Neural cell (in vitro differentiated cells): ENCODE results near the gene RASL11A. TPM values are rescaled to one million over a fixed set of nuclear protein-coding genes. Genes with fewer than 3 reads are reported as not detected.

Experiments used
- H2AFZ ChIP-seq: fragments of 200-600, 300-800 bp; sonication (generic), shearing (Covaris generic); 2 replicates; pipeline ENCODE4 v1.6.0; 2014; ENCODE audit warnings: low read depth, mild to moderate bottlenecking, antibody characterized with exemption, low read length, moderate library complexity
- H3F3A ChIP-seq: fragments of 200-600 bp; shearing (Covaris generic); 2 replicates; pipeline ENCODE4 v1.6.1; 2016; ENCODE audit warnings: mild to moderate bottlenecking, moderate library complexity, mixed read lengths, antibody characterized with exemption, low read length; ENCODE audit not compliant: insufficient read depth, poor library complexity, severe bottlenecking
- H3K27ac ChIP-seq: fragments of 200-600, 300-800 bp; sonication (generic), shearing (Covaris generic); 2 replicates; pipeline ENCODE4 v1.5.1; 2014; ENCODE audit warnings: mild to moderate bottlenecking, low read length, moderate library complexity
- H3K27me3 ChIP-seq: fragments of 300-800, 200-600 bp; sonication (generic), shearing (Covaris generic); 2 replicates; pipeline ENCODE4 v1.6.0; 2014; ENCODE audit warnings: mild to moderate bottlenecking, low read depth, low read length, moderate library complexity; ENCODE audit not compliant: insufficient read depth
- H3K36me3 ChIP-seq: fragments of 300-800, 200-600 bp; sonication (generic), shearing (Covaris generic); 2 replicates; pipeline ENCODE4 v1.5.1; 2014; ENCODE audit warnings: mild to moderate bottlenecking, antibody characterized with exemption, low read length, moderate library complexity; ENCODE audit not compliant: insufficient read depth
- H3K4me2 ChIP-seq: fragments of 300-800, 200-600 bp; sonication (generic), shearing (Covaris generic); 2 replicates; pipeline ENCODE4 v1.6.0; 2014; ENCODE audit warnings: mild to moderate bottlenecking, low read length
- H3K4me3 ChIP-seq: fragments of 300-800, 200-600 bp; sonication (generic), shearing (Covaris generic); 2 replicates; pipeline ENCODE4 v1.5.1; 2014; ENCODE audit warnings: mild to moderate bottlenecking, low read length, moderate library complexity
- H3K79me2 ChIP-seq: fragments of 200-600 bp; shearing (Covaris generic); replicated peaks from 2 replicates; pipeline ENCODE4 v1.6.0; 2014; ENCODE audit warnings: mild to moderate bottlenecking, low read length, moderate library complexity; ENCODE audit not compliant: insufficient read depth
- H3K9ac ChIP-seq: fragments of 300-800, 200-600 bp; sonication (generic), shearing (Covaris generic); 2 replicates; pipeline ENCODE4 v1.6.1; 2016; ENCODE audit warnings: mild to moderate bottlenecking, low read length, mixed read lengths
- H3K9me2 ChIP-seq: fragments of 200-600 bp; shearing (Covaris generic); 2 replicates; pipeline ENCODE4 v1.6.1; 2016; ENCODE audit warnings: mild to moderate bottlenecking, low read length, mixed read lengths; ENCODE audit not compliant: insufficient read depth
- H3K9me3 ChIP-seq: fragments of 200-600, 300-800 bp; sonication (generic), shearing (Covaris generic); 2 replicates; pipeline ENCODE4 v1.6.1; 2016; ENCODE audit warnings: mild to moderate bottlenecking, mixed run types, low read length, moderate library complexity, mixed read lengths
- H4K20me1 ChIP-seq: fragments of 200-600 bp; shearing (Covaris generic); 2 replicates; pipeline ENCODE4 v1.6.1; 2016; ENCODE audit warnings: mild to moderate bottlenecking, mixed run types; ENCODE audit not compliant: insufficient read depth
- EP300 ChIP-seq: fragments of 450-650 bp; conservative IDR thresholded peaks from 2 replicates; pipeline ENCODE4 v1.6.1; 2014; ENCODE audit warnings: antibody characterized with exemption, mild to moderate bottlenecking, moderate library complexity; ENCODE audit not compliant: poor library complexity, severe bottlenecking
- EZH2 ChIP-seq: fragments of 200-600, 300-800 bp; shearing (Covaris generic), sonication (generic); IDR thresholded peaks from 2 replicates; pipeline ENCODE4 v1.6.1; 2014; ENCODE audit warnings: antibody characterized with exemption, low read length, borderline replicate concordance, mild to moderate bottlenecking; ENCODE audit not compliant: insufficient read depth, poor library complexity, severe bottlenecking
- MXI1 ChIP-seq: fragments of 450-650 bp; conservative IDR thresholded peaks from 2 replicates; pipeline ENCODE4 v1.6.1; 2014; ENCODE audit warnings: antibody characterized with exemption, mild to moderate bottlenecking; ENCODE audit not compliant: poor library complexity, severe bottlenecking
- POLR2AphosphoS5 ChIP-seq: IDR thresholded peaks from 2 replicates; pipeline ENCODE4 v1.6.1; 2012
- RAD21 ChIP-seq: fragments of 450-650 bp; conservative IDR thresholded peaks from 2 replicates; pipeline ENCODE4 v1.6.1; 2014; ENCODE audit warnings: antibody characterized with exemption, mild to moderate bottlenecking, moderate library complexity
- SMC3 ChIP-seq: fragments of 450-650 bp; conservative IDR thresholded peaks from 2 replicates; pipeline ENCODE4 v1.6.1; 2014; ENCODE audit warnings: antibody characterized with exemption, mild to moderate bottlenecking, moderate library complexity; ENCODE audit not compliant: poor library complexity
- TAF1 ChIP-seq: IDR thresholded peaks from 2 replicates; pipeline ENCODE4 v1.6.1; 2012; ENCODE audit warnings: low read depth
- polyA plus RNA-seq: library from polyadenylated mRNA; depleted of rRNA; stranded (reverse); fragments of >200 nt; gene quantifications from 2 replicates; pipeline ENCODE4 v1.2.3, GENCODE V29; 2014
- TF ChIP-seq, protein P1 (sequence below): fragments of 450-650 bp; IDR thresholded peaks from 2 replicates; pipeline ENCODE4 v1.5.1; 2014; ENCODE audit warnings: antibody characterized with exemption, mild to moderate bottlenecking, moderate library complexity; ENCODE audit not compliant: poor library complexity, severe bottlenecking
- TF ChIP-seq, protein P2 (sequence below): IDR thresholded peaks from 2 replicates; pipeline ENCODE4 v1.6.1; 2012; ENCODE audit warnings: borderline replicate concordance

Gene RASL11A
- polyA plus RNA-seq, 1 donor from 2014 or later = 1.7 TPM

DNA sequence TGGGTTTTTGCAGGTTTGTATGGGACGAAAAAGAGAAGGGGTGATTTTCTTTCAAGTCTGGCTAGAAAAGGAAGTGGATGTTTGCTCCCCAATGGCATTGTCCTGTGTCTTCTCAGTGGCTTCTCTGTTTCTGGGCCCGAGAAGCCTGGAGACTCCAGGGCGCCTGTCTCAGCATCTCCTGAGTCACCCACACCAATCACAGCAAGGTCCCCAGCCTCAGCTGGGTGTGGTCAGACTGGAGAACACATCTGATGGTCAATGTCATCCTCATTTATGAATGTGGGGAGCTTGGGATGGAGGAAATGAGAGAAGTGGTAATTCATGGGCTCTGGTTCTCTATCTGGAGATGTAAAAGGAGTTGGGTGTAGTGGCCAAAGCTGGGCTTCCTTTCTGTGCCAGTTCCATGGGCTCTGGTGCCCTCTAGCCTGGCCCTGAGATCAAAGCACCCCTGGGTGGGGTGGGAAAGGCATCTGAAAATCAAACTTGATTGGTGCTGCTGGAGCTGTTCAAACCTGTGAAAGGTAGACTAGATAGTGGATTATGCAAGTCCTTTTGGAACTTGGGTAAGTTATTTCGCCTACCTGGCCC lies 13.4 kb downstream of the RASL11A start:
- Histone ChIP-seq H3K27me3 (no peaks in the 10 kb centered on the region), H3K9ac (no peak overlapping the region), H3K36me3 (no peaks in the 10 kb centered on the region), H3K4me2 (no peak overlapping the region), H3K4me3 (no peak overlapping the region), H3K9me3 (no peaks in the 10 kb centered on the region), H3K79me2 (no peaks in the 10 kb centered on the region), H3K27ac (no peak overlapping the region), H2AFZ (no peak overlapping the region), H3F3A (no peaks in the 10 kb centered on the region), H3K9me2 (no peaks in the 10 kb centered on the region), H4K20me1 (no peaks in the 10 kb centered on the region)
- no peak for TF ChIP-seq POLR2AphosphoS5
- no peak for TF ChIP-seq RAD21
- no peak for TF ChIP-seq SMC3
- no peak for TF ChIP-seq TAF1
- TF ChIP-seq, protein P1, sequence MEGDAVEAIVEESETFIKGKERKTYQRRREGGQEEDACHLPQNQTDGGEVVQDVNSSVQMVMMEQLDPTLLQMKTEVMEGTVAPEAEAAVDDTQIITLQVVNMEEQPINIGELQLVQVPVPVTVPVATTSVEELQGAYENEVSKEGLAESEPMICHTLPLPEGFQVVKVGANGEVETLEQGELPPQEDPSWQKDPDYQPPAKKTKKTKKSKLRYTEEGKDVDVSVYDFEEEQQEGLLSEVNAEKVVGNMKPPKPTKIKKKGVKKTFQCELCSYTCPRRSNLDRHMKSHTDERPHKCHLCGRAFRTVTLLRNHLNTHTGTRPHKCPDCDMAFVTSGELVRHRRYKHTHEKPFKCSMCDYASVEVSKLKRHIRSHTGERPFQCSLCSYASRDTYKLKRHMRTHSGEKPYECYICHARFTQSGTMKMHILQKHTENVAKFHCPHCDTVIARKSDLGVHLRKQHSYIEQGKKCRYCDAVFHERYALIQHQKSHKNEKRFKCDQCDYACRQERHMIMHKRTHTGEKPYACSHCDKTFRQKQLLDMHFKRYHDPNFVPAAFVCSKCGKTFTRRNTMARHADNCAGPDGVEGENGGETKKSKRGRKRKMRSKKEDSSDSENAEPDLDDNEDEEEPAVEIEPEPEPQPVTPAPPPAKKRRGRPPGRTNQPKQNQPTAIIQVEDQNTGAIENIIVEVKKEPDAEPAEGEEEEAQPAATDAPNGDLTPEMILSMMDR = no peak
- TF ChIP-seq, protein P2, sequence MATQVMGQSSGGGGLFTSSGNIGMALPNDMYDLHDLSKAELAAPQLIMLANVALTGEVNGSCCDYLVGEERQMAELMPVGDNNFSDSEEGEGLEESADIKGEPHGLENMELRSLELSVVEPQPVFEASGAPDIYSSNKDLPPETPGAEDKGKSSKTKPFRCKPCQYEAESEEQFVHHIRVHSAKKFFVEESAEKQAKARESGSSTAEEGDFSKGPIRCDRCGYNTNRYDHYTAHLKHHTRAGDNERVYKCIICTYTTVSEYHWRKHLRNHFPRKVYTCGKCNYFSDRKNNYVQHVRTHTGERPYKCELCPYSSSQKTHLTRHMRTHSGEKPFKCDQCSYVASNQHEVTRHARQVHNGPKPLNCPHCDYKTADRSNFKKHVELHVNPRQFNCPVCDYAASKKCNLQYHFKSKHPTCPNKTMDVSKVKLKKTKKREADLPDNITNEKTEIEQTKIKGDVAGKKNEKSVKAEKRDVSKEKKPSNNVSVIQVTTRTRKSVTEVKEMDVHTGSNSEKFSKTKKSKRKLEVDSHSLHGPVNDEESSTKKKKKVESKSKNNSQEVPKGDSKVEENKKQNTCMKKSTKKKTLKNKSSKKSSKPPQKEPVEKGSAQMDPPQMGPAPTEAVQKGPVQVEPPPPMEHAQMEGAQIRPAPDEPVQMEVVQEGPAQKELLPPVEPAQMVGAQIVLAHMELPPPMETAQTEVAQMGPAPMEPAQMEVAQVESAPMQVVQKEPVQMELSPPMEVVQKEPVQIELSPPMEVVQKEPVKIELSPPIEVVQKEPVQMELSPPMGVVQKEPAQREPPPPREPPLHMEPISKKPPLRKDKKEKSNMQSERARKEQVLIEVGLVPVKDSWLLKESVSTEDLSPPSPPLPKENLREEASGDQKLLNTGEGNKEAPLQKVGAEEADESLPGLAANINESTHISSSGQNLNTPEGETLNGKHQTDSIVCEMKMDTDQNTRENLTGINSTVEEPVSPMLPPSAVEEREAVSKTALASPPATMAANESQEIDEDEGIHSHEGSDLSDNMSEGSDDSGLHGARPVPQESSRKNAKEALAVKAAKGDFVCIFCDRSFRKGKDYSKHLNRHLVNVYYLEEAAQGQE = no peak
- no peak for TF ChIP-seq EP300
- no peak for TF ChIP-seq MXI1
- TF ChIP-seq EZH2 = no peak

- no peak for TF ChIP-seq EZH2
- TF ChIP-seq, protein P1 = no peak
- Histone ChIP-seq H3K79me2 (no peaks in the 10 kb centered on the region), H3K27me3 (no peaks in the 10 kb centered on the region), H4K20me1 (no peaks in the 10 kb centered on the region), H3K9me2 (no peaks in the 10 kb centered on the region), H3K9me3 (no peaks in the 10 kb centered on the region), H3K4me3 (no peak overlapping the region), H3K36me3 (no peaks in the 10 kb centered on the region), H3K9ac (no peak overlapping the region), H3K27ac (no peak overlapping the region), H3F3A (no peaks in the 10 kb centered on the region), H2AFZ (no peak overlapping the region), H3K4me2 (no peak overlapping the region)
Measured at GRCh38 chr13:27288392-27288791, 17.8 kb downstream of the RASL11A start.
